ENCODE measurements around the gene NUTM2F. TPM values are rescaled to one million over a fixed set of nuclear protein-coding genes. Genes with fewer than 3 reads are reported as not detected.
"Not testable (repeated sequence)": the region's sequence is repeated elsewhere in the genome, so short reads cannot be mapped to it uniquely, and the experiment has no call there.

NUTM2F gene, protein sequence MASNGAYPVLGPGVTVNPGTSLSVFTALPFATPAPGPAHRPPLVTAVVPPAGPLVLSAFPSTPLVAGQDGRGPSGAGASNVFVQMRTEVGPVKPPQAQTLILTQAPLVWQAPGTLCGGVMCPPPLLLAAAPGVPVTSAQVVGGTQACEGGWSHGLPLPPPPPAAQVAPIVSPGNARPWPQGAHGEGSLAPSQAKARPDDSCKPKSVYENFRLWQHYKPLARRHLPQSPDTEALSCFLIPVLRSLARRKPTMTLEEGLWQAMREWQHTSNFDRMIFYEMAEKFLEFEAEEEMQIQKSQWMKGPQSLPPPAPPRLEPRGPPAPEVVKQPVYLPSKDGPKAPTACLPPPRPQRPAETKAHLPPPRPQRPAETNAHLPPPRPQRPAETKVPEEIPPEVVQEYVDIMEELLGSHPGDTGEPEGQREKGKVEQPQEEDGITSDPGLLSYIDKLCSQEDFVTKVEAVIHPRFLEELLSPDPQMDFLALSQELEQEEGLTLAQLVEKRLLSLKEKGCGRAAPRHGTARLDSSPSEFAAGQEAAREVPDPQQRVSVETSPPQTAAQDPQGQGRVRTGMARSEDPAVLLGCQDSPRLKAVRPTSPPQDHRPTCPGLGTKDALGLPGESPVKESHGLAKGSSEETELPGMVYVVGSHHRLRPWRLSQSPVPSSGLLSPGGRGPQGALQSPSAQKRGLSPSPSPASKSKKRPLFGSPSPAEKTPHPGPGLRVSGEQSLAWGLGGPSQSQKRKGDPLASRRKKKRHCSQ
- total RNA-seq (not detected), polyA plus RNA-seq (not detected)

- H3K27ac Mint-ChIP-seq; H3K9me3 ChIP-seq (ENCODE audit: low read length); H3K27me3 Mint-ChIP-seq; CTCF ChIA-PET; H3K36me3 ChIP-seq (ENCODE audit: insufficient read depth, low read length); H3K4me1 ChIP-seq (ENCODE audit: insufficient read depth, low read length); H3K36me3 Mint-ChIP-seq; POLR2A ChIA-PET; H3K27me3 ChIP-seq (ENCODE audit: insufficient read depth, low read length, poor library complexity, severe bottlenecking); H3K4me3 ChIP-seq (ENCODE audit: low read length); H3K9me3 Mint-ChIP-seq; H3K4me3 Mint-ChIP-seq; H3K4me1 Mint-ChIP-seq; DNase-seq; H3K27ac ChIP-seq (ENCODE audit: low read depth, low read length): not testable (repeated sequence)
These were observed at the start of gene NUTM2F for GRCh38 chr9:94328544-94328943. Gene NUTM2F, minus strand, starts transcription at chr9:94328644. Its CDS starts 21 bp downstream, at chr9:94328623.

DNA sequence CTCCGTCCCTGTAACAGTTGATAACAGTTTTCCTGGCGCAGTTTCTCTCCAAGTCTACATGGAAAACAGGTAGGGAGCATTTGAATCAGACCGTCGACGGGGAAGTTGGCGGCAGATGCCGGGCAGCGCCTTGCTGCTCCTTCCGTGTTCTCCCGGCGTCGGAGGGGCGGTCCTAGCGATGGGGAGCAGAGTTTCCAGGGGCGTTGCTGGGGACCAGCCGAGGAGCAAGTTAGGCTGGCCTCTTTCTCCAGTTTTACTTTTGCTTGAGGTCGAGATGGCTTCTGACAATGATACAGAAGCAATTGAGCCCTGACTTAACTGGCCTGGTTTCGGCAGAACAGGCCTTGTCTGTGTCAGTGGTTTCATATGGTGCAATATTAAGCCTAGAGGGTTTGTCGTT, 46.8 kb upstream of the NUTM2F start:
- H3K9me3 ChIP-seq (ENCODE audit: low read length); POLR2A ChIA-PET; H3K27ac ChIP-seq (ENCODE audit: low read depth, low read length); H3K27me3 ChIP-seq (ENCODE audit: insufficient read depth, low read length, poor library complexity, severe bottlenecking); H3K36me3 Mint-ChIP-seq; H3K27me3 Mint-ChIP-seq; CTCF ChIA-PET; H3K36me3 ChIP-seq (ENCODE audit: insufficient read depth, low read length); H3K4me1 ChIP-seq (ENCODE audit: insufficient read depth, low read length); H3K9me3 Mint-ChIP-seq; H3K4me3 ChIP-seq (ENCODE audit: low read length): not testable (repeated sequence)
- Mint-ChIP-seq H3K27ac (peak overlapping the region; percentile 79 to 96 (median 88)), H3K4me1 (peaks cover 9 to 22% (median 11%) of the 10 kb centered on the region in 3 donors), H3K4me3 (peak overlapping the region; percentile 86 to 96 (median 88))
- DNase-seq: peak in 1 of 5 donors; percentile 5

- POLR2A ChIA-PET: not testable (repeated sequence)
- peak overlapping the region; percentile 0 for H3K27ac ChIP-seq (ENCODE audit: low read depth, low read length)
These were observed 46.0 kb upstream of the NUTM2F start for GRCh38 chr9:94374176-94375056.

GRCh38 chr9:94373779-94374175, 45.3 kb upstream of the NUTM2F start:
- Mint-ChIP-seq H3K27ac (peak overlapping the region; percentile 60 to 95 (median 88)), H3K4me3 (peak overlapping the region; percentile 86 to 93 (median 89)), H3K4me1 (peaks cover 9 to 22% (median 11%) of the 10 kb centered on the region in 3 donors)
- H3K36me3 ChIP-seq (ENCODE audit: insufficient read depth, low read length); H3K9me3 ChIP-seq (ENCODE audit: low read length); H3K27me3 ChIP-seq (ENCODE audit: insufficient read depth, low read length, poor library complexity, severe bottlenecking); POLR2A ChIA-PET; H3K4me1 ChIP-seq (ENCODE audit: insufficient read depth, low read length); H3K27me3 Mint-ChIP-seq; CTCF ChIA-PET; DNase-seq; H3K9me3 Mint-ChIP-seq; H3K36me3 Mint-ChIP-seq: not testable (repeated sequence)
- peak overlapping the region; percentile 44 for H3K4me3 ChIP-seq (ENCODE audit: low read length)
- peak overlapping the region; percentile 0 for H3K27ac ChIP-seq (ENCODE audit: low read depth, low read length)

More at GRCh38 chr9:94374176-94375056, 46.0 kb upstream of the NUTM2F start:
- Mint-ChIP-seq H3K4me1 (peaks cover 9 to 22% (median 11%) of the 10 kb centered on the region in 3 donors), H3K4me3 (peak overlapping the region; percentile 88 to 96 (median 90)), H3K27ac (peak overlapping the region; percentile 84 to 96 (median 92))
- H3K9me3 ChIP-seq (ENCODE audit: low read length); H3K27me3 Mint-ChIP-seq; CTCF ChIA-PET; H3K9me3 Mint-ChIP-seq; H3K36me3 ChIP-seq (ENCODE audit: insufficient read depth, low read length); H3K36me3 Mint-ChIP-seq; H3K27me3 ChIP-seq (ENCODE audit: insufficient read depth, low read length, poor library complexity, severe bottlenecking); H3K4me1 ChIP-seq (ENCODE audit: insufficient read depth, low read length): not testable (repeated sequence)
- H3K4me3 ChIP-seq (ENCODE audit: low read length): peak overlapping the region; percentile 44
- peak; percentile 87 to 91 (median 89) for DNase-seq

GRCh38 chr9:94370266-94370665, 41.8 kb upstream of the NUTM2F start:
- POLR2A ChIA-PET; H3K36me3 Mint-ChIP-seq; H3K4me1 Mint-ChIP-seq; DNase-seq; H3K4me3 ChIP-seq (ENCODE audit: low read length); H3K27ac Mint-ChIP-seq; H3K27me3 ChIP-seq (ENCODE audit: insufficient read depth, low read length, poor library complexity, severe bottlenecking); H3K4me1 ChIP-seq (ENCODE audit: insufficient read depth, low read length); H3K27ac ChIP-seq (ENCODE audit: low read depth, low read length); H3K9me3 Mint-ChIP-seq; H3K4me3 Mint-ChIP-seq; CTCF ChIA-PET; H3K9me3 ChIP-seq (ENCODE audit: low read length); H3K36me3 ChIP-seq (ENCODE audit: insufficient read depth, low read length); H3K27me3 Mint-ChIP-seq: not testable (repeated sequence)

DNA sequence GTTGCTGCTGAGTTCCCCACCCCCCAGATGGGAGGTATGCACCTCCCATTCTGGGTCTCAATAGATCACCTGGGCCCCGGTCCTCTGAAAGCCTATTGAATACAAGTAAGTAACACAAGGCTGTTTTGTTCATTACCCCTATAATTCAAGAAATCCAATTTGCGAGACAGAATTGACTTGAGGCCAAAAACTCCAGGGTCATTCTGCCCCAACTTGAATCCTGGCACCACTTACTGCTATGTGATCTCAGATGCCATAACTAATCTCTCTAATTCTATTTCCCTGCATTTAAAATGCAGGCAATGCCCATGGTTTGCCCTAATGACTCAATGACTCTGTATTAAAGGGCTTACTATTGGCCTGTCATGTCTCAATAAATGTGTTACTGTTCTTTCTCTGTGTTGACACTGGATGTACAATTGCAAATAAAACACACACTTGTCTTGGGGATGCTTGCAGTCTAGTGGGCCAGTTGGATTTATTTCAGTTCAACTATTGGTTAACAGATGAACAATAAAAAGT, 35.7 kb upstream of the NUTM2F start:
- H3K36me3 Mint-ChIP-seq; H3K4me1 Mint-ChIP-seq; H3K27ac Mint-ChIP-seq; H3K4me3 Mint-ChIP-seq; POLR2A ChIA-PET; H3K9me3 Mint-ChIP-seq; H3K27ac ChIP-seq (ENCODE audit: low read depth, low read length); H3K36me3 ChIP-seq (ENCODE audit: insufficient read depth, low read length); H3K27me3 ChIP-seq (ENCODE audit: insufficient read depth, low read length, poor library complexity, severe bottlenecking); CTCF ChIA-PET; DNase-seq; H3K4me1 ChIP-seq (ENCODE audit: insufficient read depth, low read length); H3K4me3 ChIP-seq (ENCODE audit: low read length); H3K9me3 ChIP-seq (ENCODE audit: low read length): not testable (repeated sequence)
- H3K27me3 Mint-ChIP-seq: peaks cover 0 to 11% of the 10 kb centered on the region in 2 donors

- H3K27ac ChIP-seq (ENCODE audit: low read depth, low read length); H3K9me3 ChIP-seq (ENCODE audit: low read length); H3K4me1 ChIP-seq (ENCODE audit: insufficient read depth, low read length); DNase-seq; H3K36me3 ChIP-seq (ENCODE audit: insufficient read depth, low read length); POLR2A ChIA-PET; H3K36me3 Mint-ChIP-seq; H3K4me1 Mint-ChIP-seq; H3K4me3 ChIP-seq (ENCODE audit: low read length); H3K9me3 Mint-ChIP-seq; H3K27me3 ChIP-seq (ENCODE audit: insufficient read depth, low read length, poor library complexity, severe bottlenecking); H3K4me3 Mint-ChIP-seq; CTCF ChIA-PET; H3K27me3 Mint-ChIP-seq: not testable (repeated sequence)
- peak overlapping the region in 1 of 8 donors; percentile 17 for H3K27ac Mint-ChIP-seq
These were observed 28.7 kb upstream of the NUTM2F start for GRCh38 chr9:94357158-94357557.

Data from CD8-positive, alpha-beta memory T cell (primary cell).